PFSK-1 (cell line): Measurements from ENCODE around the gene TRIM47.

Experiments
- FOXP2 ChIP-seq: optimal IDR thresholded peaks from 2 replicates; pipeline ENCODE3; 2011; ENCODE audit warnings: borderline replicate concordance, control low read depth, inconsistent platforms; ENCODE audit not compliant: insufficient read depth; ENCODE audit errors: extremely low read length, extremely low read depth
- POLR2AphosphoS5 ChIP-seq: IDR thresholded peaks from 2 replicates; pipeline ENCODE4 v1.6.1; 2012; ENCODE audit warnings: low read depth, mild to moderate bottlenecking, control low read depth, low read length, moderate library complexity
- SIN3A ChIP-seq: IDR thresholded peaks from 2 replicates; pipeline ENCODE4 v1.6.1; 2012; ENCODE audit warnings: mild to moderate bottlenecking, low read length, moderate library complexity, borderline replicate concordance; ENCODE audit not compliant: insufficient read depth
- TAF1 ChIP-seq: IDR thresholded peaks from 2 replicates; pipeline ENCODE4 v1.6.1; 2012; ENCODE audit warnings: low read length, control low read depth, borderline replicate concordance; ENCODE audit not compliant: insufficient read depth
- TF ChIP-seq, protein P1 (sequence below), 2 experiments: IDR thresholded peaks; 2 replicates each; pipeline versions ENCODE4 v1.6.1 to v1.8.0; 2011 to 2012; ENCODE audit warnings: low read depth in 2 of 2, low read length in 2 of 2, control low read depth in 1 of 2, inconsistent platforms in 1 of 2, mild to moderate bottlenecking in 1 of 2, moderate library complexity in 1 of 2; ENCODE audit not compliant: insufficient read depth in 1 of 2

The TRIM47 gene

DNA sequence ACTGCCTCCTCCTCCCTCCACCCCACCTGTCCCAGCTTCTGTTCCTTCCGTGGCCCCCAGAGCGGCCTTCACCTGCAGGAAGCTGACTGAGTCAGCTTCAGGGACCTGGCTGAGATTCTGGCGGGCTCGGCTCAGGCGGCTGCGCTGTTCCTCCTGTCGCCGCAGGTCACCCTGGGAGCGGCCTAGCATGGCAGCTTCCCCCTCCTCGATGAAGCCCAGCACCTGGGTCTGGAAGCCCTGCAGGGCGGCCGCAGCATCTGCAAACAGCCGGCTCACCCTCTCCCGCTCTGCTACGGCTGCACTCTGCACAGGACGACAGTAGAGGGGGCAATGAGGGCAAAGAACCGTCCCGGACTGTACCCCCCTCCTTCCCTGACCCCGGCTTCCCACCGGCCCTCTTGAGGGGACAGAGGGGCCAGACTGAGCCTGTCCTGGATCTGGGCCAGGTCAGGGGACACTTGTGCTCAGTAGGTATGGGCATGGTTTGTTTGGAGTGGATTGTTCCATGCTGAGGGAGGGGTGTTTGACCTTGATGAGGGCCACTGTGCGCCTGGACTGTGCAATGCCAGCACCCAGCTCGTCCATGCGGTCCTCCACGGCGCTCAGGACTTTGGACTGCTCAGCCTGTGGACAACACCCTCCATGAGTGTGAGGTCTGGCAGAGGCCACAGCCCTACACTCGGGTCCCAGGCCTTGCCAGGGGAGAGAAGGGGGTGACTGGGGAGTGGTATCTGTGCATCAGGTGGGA, 2.0 kb downstream of the TRIM47 start:
- TF ChIP-seq SIN3A (no peak), TAF1 (no peak), POLR2AphosphoS5 (no peak), FOXP2 (no peak)
- TF ChIP-seq, protein P1, sequence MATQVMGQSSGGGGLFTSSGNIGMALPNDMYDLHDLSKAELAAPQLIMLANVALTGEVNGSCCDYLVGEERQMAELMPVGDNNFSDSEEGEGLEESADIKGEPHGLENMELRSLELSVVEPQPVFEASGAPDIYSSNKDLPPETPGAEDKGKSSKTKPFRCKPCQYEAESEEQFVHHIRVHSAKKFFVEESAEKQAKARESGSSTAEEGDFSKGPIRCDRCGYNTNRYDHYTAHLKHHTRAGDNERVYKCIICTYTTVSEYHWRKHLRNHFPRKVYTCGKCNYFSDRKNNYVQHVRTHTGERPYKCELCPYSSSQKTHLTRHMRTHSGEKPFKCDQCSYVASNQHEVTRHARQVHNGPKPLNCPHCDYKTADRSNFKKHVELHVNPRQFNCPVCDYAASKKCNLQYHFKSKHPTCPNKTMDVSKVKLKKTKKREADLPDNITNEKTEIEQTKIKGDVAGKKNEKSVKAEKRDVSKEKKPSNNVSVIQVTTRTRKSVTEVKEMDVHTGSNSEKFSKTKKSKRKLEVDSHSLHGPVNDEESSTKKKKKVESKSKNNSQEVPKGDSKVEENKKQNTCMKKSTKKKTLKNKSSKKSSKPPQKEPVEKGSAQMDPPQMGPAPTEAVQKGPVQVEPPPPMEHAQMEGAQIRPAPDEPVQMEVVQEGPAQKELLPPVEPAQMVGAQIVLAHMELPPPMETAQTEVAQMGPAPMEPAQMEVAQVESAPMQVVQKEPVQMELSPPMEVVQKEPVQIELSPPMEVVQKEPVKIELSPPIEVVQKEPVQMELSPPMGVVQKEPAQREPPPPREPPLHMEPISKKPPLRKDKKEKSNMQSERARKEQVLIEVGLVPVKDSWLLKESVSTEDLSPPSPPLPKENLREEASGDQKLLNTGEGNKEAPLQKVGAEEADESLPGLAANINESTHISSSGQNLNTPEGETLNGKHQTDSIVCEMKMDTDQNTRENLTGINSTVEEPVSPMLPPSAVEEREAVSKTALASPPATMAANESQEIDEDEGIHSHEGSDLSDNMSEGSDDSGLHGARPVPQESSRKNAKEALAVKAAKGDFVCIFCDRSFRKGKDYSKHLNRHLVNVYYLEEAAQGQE (IDR thresholded peaks at IDR 0.05; ENCODE audit: insufficient read depth in 1 of 2, low read depth in 2 of 2, low read length in 2 of 2), result no peak

DNA sequence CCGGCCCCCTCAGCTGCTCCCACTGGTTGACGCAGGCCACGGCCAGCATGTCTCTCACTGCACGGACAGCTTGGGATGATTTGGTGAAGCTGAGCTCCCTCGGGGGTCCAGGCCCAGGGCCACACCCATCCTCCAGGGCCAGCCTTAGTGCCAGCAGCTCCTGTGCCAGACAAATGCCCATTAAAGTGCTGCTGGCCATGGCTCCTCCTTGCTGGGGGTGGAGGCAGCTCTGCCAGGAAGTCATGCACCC, 2.5 kb downstream of the TRIM47 start:
- TF ChIP-seq SIN3A (no peak), TAF1 (no peak), FOXP2 (no peak), POLR2AphosphoS5 (no peak)
- TF ChIP-seq, protein P1 (IDR thresholded peaks at IDR 0.05; ENCODE audit: insufficient read depth in 1 of 2, low read depth in 2 of 2, low read length in 2 of 2), result no peak

DNA sequence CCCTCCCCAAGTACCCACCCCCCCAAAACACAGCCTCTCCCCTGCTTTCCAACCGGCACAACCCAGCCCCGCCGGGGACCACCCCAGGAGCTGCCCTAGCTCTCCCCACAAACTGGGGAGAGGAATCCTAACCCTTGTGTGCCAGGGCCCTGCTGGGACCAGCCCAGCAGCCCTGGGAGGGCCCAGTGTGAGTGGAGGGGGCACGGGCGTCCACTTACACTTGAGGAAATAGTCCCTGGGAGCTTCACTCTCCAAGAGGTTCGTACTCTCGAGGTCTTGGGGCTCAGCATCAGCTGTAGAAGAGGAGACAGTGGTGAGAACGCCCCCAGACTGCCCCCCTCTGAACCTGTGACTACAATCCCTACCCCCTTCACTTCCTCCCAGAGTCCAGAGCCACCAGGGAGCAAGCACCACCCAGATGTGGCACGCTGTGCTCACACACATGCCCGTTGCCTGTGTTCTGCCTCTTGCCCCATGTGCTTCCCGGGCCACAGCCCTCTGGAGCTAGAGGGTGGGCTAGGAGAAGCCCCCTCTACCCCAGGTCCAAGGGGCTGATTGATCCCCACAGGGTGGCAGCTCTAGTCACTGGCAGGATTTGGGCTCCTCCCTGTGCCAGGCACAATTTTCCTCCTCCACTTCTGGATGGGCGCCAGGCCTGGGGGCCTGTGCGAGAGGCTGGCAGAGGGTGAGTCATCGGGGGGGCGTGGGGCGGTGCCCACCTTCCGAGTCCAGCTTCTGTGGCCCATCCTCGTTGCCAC, 3.0 kb downstream of the TRIM47 start:
- TF ChIP-seq, protein P1 (IDR thresholded peaks at IDR 0.05; ENCODE audit: insufficient read depth in 1 of 2, low read depth in 2 of 2, low read length in 2 of 2), result no peak
- TF ChIP-seq POLR2AphosphoS5, result no peak

DNA sequence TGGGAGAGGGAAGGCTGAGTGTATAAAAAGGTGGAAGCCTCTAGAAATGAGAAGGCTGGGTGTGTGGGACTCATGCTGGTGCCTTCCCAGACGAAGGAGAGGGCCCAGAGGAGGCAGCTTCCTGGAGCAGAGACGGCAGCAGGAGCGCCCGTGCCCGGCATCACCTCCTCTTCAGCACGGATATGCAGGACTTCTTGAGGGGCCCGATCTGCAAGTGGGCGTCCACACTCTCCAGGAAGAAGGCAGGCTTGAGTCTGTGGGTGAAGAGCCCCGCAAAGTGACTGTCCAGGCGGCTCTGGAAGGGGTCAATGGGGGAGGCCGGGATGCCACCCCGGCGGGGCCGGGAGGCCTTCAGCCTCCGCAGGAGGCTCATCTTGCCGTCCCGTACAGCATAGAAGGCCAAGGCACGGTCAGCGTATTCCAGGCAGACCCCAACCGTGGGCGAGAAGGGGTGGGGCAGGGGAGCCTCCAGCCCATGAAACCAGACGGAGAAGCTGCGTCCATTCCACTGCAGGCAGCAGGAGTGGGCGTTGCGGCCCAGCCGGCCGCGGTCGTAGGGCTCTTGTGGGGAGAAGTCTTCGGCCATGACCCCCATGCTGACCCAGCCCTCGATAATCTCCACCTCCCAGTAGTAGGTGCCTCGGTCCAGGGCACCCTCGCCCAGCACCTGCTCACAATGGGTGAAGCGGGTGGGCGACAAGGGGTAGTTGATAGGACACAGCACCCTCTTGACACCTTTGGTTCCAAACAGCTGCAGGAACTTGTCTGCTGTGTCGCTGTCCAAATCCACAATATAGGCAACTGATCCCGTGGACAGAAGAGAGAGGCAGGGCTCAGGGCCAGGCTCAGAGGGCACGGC, 3.8 kb downstream of the TRIM47 start:
- TF ChIP-seq TAF1 (no peak), SIN3A (no peak), POLR2AphosphoS5 (no peak), FOXP2 (no peak)
- TF ChIP-seq, protein P1 (IDR thresholded peaks at IDR 0.05; ENCODE audit: insufficient read depth in 1 of 2, low read depth in 2 of 2, low read length in 2 of 2), result peak; percentile 14 to 77; a peak in 2 of 4 replicates
